IMR-90 (cell line): Measurements from ENCODE around the gene DUSP3. TPM values are rescaled to one million over a fixed set of nuclear protein-coding genes. Genes with fewer than 3 reads are reported as not detected.

ENCODE experiments used
- ATAC-seq: fragments of 200-7000 bp; cut with Tn5 transposase; 2 replicates; pipeline ENCODE4 v1.9.1; 2020; ENCODE audit warnings: low read depth, mild to moderate bottlenecking, moderate library complexity
- BruUV-seq: library from RNA; stranded (reverse); fragments of 400-500 nt; replicated peaks from 2 replicates; lab custom pipeline; 2021; lab: Mats Ljungman, UMichigan
- CTCF ChIA-PET: fragments of 300-600 bp; formaldehyde crosslinking; extraction: SDS; loops from one replicate; lab custom pipeline; 2021; ENCODE audit warnings: antibody characterized with exemption; lab: Yijun Ruan, JAX
- POLR2A ChIA-PET: fragments of 300-600 bp; sonication (Branson Sonifier 250); formaldehyde crosslinking; loops from one replicate; lab custom pipeline; 2022; ENCODE audit warnings: antibody characterized with exemption; ENCODE audit not compliant: unreplicated experiment; lab: Charles Lee
- DNase-seq: peaks from one replicate; pipeline ENCODE4 v3.0.0; 2013
- H2AFZ ChIP-seq: replicated peaks from 2 replicates; pipeline ENCODE3; 2013; ENCODE audit warnings: low read length, mild to moderate bottlenecking; ENCODE audit not compliant: poor library complexity
- H2AK5ac ChIP-seq: 2 replicates; pipeline ENCODE4 v1.6.1; 2013; ENCODE audit warnings: low read depth, low read length, inconsistent platforms
- H2AK9ac ChIP-seq: replicated peaks from 2 replicates; pipeline ENCODE3; 2013; ENCODE audit warnings: mild to moderate bottlenecking, low read depth, low read length, moderate library complexity; ENCODE audit not compliant: poor library complexity
- H2BK120ac ChIP-seq: 2 replicates; pipeline ENCODE4 v1.6.1; 2013; ENCODE audit warnings: low read depth, low read length, inconsistent platforms
- H2BK15ac ChIP-seq: 3 replicates; pipeline ENCODE4 v1.6.1; 2013; ENCODE audit warnings: low read depth, low read length, inconsistent platforms
- H2BK20ac ChIP-seq: 2 replicates; pipeline ENCODE4 v1.6.1; 2013; ENCODE audit warnings: low read depth, mild to moderate bottlenecking, inconsistent platforms, low read length, moderate library complexity
- H2BK5ac ChIP-seq: 2 replicates; pipeline ENCODE4 v1.6.1; 2013; ENCODE audit warnings: mild to moderate bottlenecking, low read depth, low read length, inconsistent platforms; ENCODE audit not compliant: poor library complexity, severe bottlenecking
- H3K14ac ChIP-seq: replicated peaks from 2 replicates; pipeline ENCODE4 v1.6.1; 2013; ENCODE audit warnings: low read depth, low read length, inconsistent platforms
- H3K18ac ChIP-seq: 2 replicates; pipeline ENCODE4 v1.6.1; 2013; ENCODE audit warnings: low read depth, low read length, control low read depth
- H3K23ac ChIP-seq: 2 replicates; pipeline ENCODE4 v1.6.1; 2013; ENCODE audit warnings: low read depth, low read length, inconsistent platforms
- H3K27ac ChIP-seq: 2 replicates; pipeline ENCODE4 v1.5.1; 2013; ENCODE audit warnings: mild to moderate bottlenecking, control low read depth, low read length; ENCODE audit not compliant: insufficient read depth
- H3K27me3 ChIP-seq: 2 replicates; pipeline ENCODE4 v1.6.1; 2013; ENCODE audit warnings: low read length; ENCODE audit not compliant: control insufficient read depth, insufficient read depth
- H3K36me3 ChIP-seq: 2 replicates; pipeline ENCODE4 v1.6.1; 2013; ENCODE audit warnings: low read length, mixed read lengths; ENCODE audit not compliant: control insufficient read depth, insufficient read depth
- H3K4ac ChIP-seq: 2 replicates; pipeline ENCODE4 v1.6.1; 2013; ENCODE audit warnings: low read depth, low read length, inconsistent platforms
- H3K4me1 ChIP-seq: 2 replicates; pipeline ENCODE4 v1.6.1; 2013; ENCODE audit warnings: low read length, mixed read lengths; ENCODE audit not compliant: control insufficient read depth, insufficient read depth
- H3K4me2 ChIP-seq: 2 replicates; pipeline ENCODE4 v1.6.1; 2013; ENCODE audit warnings: low read depth, mild to moderate bottlenecking, control low read depth, low read length, moderate library complexity
- H3K4me3 ChIP-seq: 2 replicates; pipeline ENCODE4 v1.5.1; 2013; ENCODE audit warnings: low read depth, mild to moderate bottlenecking, control low read depth, low read length, moderate library complexity; ENCODE audit not compliant: insufficient read depth
- H3K56ac ChIP-seq: 2 replicates; pipeline ENCODE4 v1.6.1; 2013; ENCODE audit warnings: low read length, inconsistent platforms; ENCODE audit not compliant: insufficient read depth; ENCODE audit errors: extremely low read depth
- H3K79me1 ChIP-seq, 2 experiments: 2 replicates each; pipeline ENCODE4 v1.6.1; 2013; ENCODE audit warnings: low read length in 2 of 2, inconsistent platforms in 1 of 2, low read depth in 1 of 2
- H3K9ac ChIP-seq: 2 replicates; pipeline ENCODE4 v1.6.1; 2013; ENCODE audit warnings: low read depth, low read length, control low read depth
- H3K9me1 ChIP-seq: 2 replicates; pipeline ENCODE4 v1.6.1; 2013; ENCODE audit warnings: low read length, inconsistent platforms; ENCODE audit not compliant: insufficient read depth
- H3K9me3 ChIP-seq: 2 replicates; pipeline ENCODE4 v1.6.1; 2013; ENCODE audit warnings: low read length; ENCODE audit not compliant: control insufficient read depth, insufficient read depth
- H4K20me1 ChIP-seq: 2 replicates; pipeline ENCODE4 v1.6.1; 2013; ENCODE audit warnings: low read length, inconsistent platforms; ENCODE audit not compliant: insufficient read depth
- H4K5ac ChIP-seq: 2 replicates; pipeline ENCODE4 v1.6.1; 2013; ENCODE audit warnings: mild to moderate bottlenecking, low read depth, low read length, control low read depth
- H4K8ac ChIP-seq, 2 experiments: 2 replicates each; pipeline ENCODE4 v1.6.1; 2013; ENCODE audit warnings: low read depth in 2 of 2, low read length in 2 of 2, control low read depth in 1 of 2, inconsistent platforms in 1 of 2
- H4K91ac ChIP-seq: 2 replicates; pipeline ENCODE4 v1.6.1; 2013; ENCODE audit warnings: low read depth, low read length, inconsistent platforms; ENCODE audit not compliant: insufficient read depth
- CHD1 ChIP-seq: IDR thresholded peaks from 2 replicates; pipeline ENCODE4 v1.6.1; 2012; ENCODE audit warnings: low read depth, low read length, improper control_type of control experiment
- CTCF ChIP-seq: conservative IDR thresholded peaks from 2 replicates; pipeline ENCODE4 v1.5.1; 2012; ENCODE audit warnings: mild to moderate bottlenecking, low read depth, low read length, improper control_type of control experiment
- FOS ChIP-seq: fragments of 150-350 bp; IDR thresholded peaks from 2 replicates; pipeline ENCODE4 v1.6.1; 2016; ENCODE audit warnings: low read depth, low read length
- RAD21 ChIP-seq: IDR thresholded peaks from 2 replicates; pipeline ENCODE4 v1.6.1; 2012; ENCODE audit warnings: low read length, improper control_type of control experiment
- SMC3 ChIP-seq: fragments of 150-350 bp; IDR thresholded peaks from 2 replicates; pipeline ENCODE4 v1.6.1; 2016; ENCODE audit warnings: low read depth, mild to moderate bottlenecking, antibody characterized with exemption, low read length, moderate library complexity
- WGBS, 2 experiments: methylation state at CpG; one replicate each; pipeline versions ENCODE4 v1.1.5 to v1.1.7; 2013; ENCODE audit warnings: missing lambda C conversion rate in 2 of 2; ENCODE audit not compliant: insufficient read length in 1 of 2; ENCODE audit errors: extremely low coverage in 2 of 2; 5-methylcytosine and 5-hydroxymethylcytosine counted together
- dilution Hi-C: fragments of 300-500 bp; cut with HindIII; formaldehyde crosslinking; loops from one replicate; pipeline ENCODE4 v1.14.3; 2018; ENCODE audit warnings: low sequenced_read_pairs; ENCODE audit not compliant: unreplicated experiment
- in situ Hi-C: fragments of 300-500 bp; cut with MboI; formaldehyde crosslinking; loops from 3 replicates; pipeline ENCODE4 v1.14.3; 2019; ENCODE audit warnings: low sequenced_read_pairs, inconsistent platforms, mixed read lengths
- intact Hi-C: fragments of 100-400 bp; cut with micrococcal nuclease; formaldehyde crosslinking; loops from 2 replicates; pipeline ENCODE4 v1.10.0; 2022
- polyA plus RNA-seq, 3 experiments: library from polyadenylated mRNA; depleted of rRNA; stranded (reverse); fragments of >200 nt; gene quantifications; 2 replicates each; pipeline ENCODE4 v1.2.3, GENCODE V29; 2012; ENCODE audit warnings: low replicate concordance in 1 of 3
- total RNA-seq: library from RNA; depleted of rRNA; stranded (reverse); fragments of >200 nt; gene quantifications from 2 replicates; pipeline ENCODE4 v1.2.3, GENCODE V29; 2012

The DUSP3 gene
- total and polyA plus RNA-seq, 2 of the 4 experiments (the other 2 are of a cell fraction) = 33.3 to 40.9 TPM

DNA sequence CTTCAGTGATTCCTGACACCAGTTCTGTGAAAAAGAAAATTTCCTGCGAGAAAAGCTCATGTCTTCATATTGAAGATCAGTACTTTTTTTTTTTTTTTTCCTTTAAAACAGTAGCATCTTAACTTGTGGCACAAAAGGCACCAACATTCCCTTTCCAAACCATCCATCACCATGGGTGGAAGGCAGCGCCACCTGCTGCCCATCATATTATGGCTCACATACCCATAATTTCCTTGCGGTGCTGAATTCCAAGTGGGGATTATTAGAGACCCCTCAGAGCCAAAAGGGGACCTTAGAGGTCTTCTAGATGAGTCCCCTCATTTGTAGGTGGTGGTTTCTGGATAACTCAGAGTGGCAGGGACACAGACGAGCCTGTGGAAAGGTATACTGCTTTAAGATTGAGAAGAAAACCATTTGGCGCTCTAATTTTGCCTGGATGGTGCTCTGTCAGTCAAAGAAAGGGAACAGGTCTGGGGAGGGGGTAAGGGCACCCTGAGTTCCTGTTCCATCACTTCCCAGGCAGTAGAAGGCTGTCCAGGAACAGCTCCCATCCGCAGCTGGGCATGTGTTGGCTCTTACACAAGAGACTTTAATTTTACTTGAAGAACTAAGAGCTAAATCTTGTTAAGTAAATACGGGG lies 12.2 kb downstream of the DUSP3 start:
- no TSS peak for BruUV-seq
- Histone ChIP-seq H3K9ac (no peak overlapping the region), H4K20me1 (no peaks in the 10 kb centered on the region; the same call in 1 of the 2 replicates), H4K5ac (no peak overlapping the region), H3K27me3 (no peaks in the 10 kb centered on the region), H3K14ac (no peak overlapping the region), H3K4me1 (peaks cover 2% of the 10 kb centered on the region; the same call in 1 of the 2 replicates), H3K56ac (no peak overlapping the region), H2AK5ac (no peak overlapping the region), H2BK120ac (no peak overlapping the region), H3K36me3 (peaks cover 22% of the 10 kb centered on the region), H4K8ac (no peak overlapping the region), H3K9me3 (no peaks in the 10 kb centered on the region), H2BK20ac (no peak overlapping the region), H3K4me2 (no peak overlapping the region), H3K23ac (no peak overlapping the region), H3K18ac (no peak overlapping the region), H2BK5ac (no peak overlapping the region), H2BK15ac (no peak overlapping the region), H3K4ac (no peak overlapping the region), H4K91ac (no peak overlapping the region), H3K79me1 (peaks cover 0 to 3% of the 10 kb centered on the region in 2 experiments; a peak in 1 of 4 replicates), H3K4me3 (no peak overlapping the region), H2AFZ (no peak overlapping the region), H3K27ac (no peak overlapping the region), H3K9me1 (no peaks in the 10 kb centered on the region), H2AK9ac (peak overlapping the region; percentile 53)
- peak; percentile 51 for DNase-seq
- TF ChIP-seq RAD21 (peak; percentile 55), FOS (no peak), SMC3 (peak; percentile 43; the same call in 1 of the 2 replicates), CHD1 (no peak), CTCF (peak; percentile 75)
- POLR2A ChIA-PET = interaction anchor here (0.6 kb wide), 1 partner anchor 11 kb away, joined by 3 read pairs; no protein-coding TSS in a partner anchor
- ATAC-seq = peak; percentile 56; the same call in 1 of the 2 replicates
- CTCF ChIA-PET = interaction anchor here (0.6 to 2.0 kb wide), 9 partner anchors 9 to 114 kb away, joined by 3 to 14 read pairs (median 4); partner anchors contain the start of genes CD300LG and MPP3
- in situ Hi-C loops = no loop called here
- dilution Hi-C loops = no loop called here
- intact Hi-C loops = no loop called here
- 78% methylated on average over 3 of the region's 7 CpGs; no CpG with 5 or more reads in 1 of the 2 experiments for WGBS, 2 experiments
